K562 (cell line): ENCODE data around the gene CHRNG. TPM values are rescaled to one million over a fixed set of nuclear protein-coding genes. Genes with fewer than 3 reads are reported as not detected.

Experiments used
- C11orf30 ChIP-seq: fragments of 450-650 bp; IDR thresholded peaks from 2 replicates; pipeline ENCODE4 v1.6.1; 2016; ENCODE audit warnings: low read depth, mild to moderate bottlenecking
- CCNT2 ChIP-seq: IDR thresholded peaks from 2 replicates; pipeline ENCODE4 v1.6.1; 2011; ENCODE audit warnings: borderline replicate concordance, low read depth, mild to moderate bottlenecking, moderate library complexity, mixed read lengths, low read length; ENCODE audit not compliant: insufficient read length; ENCODE audit errors: extremely low read depth
- CTBP1 ChIP-seq: fragments of 450-650 bp; IDR thresholded peaks from 2 replicates; pipeline ENCODE4 v1.6.1; 2016; ENCODE audit warnings: borderline replicate concordance
- ETV5 ChIP-seq: sonication (generic); formaldehyde crosslinking; IDR thresholded peaks from 2 replicates; pipeline ENCODE4 v1.4.0; 2020; ENCODE audit warnings: low read depth, mild to moderate bottlenecking, missing genetic modification reagents
- FOXJ3 ChIP-seq: sonication (generic); formaldehyde crosslinking; IDR thresholded peaks from 2 replicates; pipeline ENCODE4 v1.4.0; 2020; ENCODE audit warnings: mild to moderate bottlenecking, missing genetic modification reagents
- GABPA ChIP-seq: fragments of 200-800 bp; sonication (Bioruptor generic); conservative IDR thresholded peaks from 2 replicates; pipeline ENCODE4 v1.6.1; 2016; ENCODE audit warnings: low read depth, missing genetic modification characterization, missing compliant biosample characterization
- NCOA1 ChIP-seq: fragments of 450-650 bp; IDR thresholded peaks from 2 replicates; pipeline ENCODE4 v1.6.1; 2016; ENCODE audit warnings: low read depth
- NR2C2 ChIP-seq, 2 experiments: fragments of 200-800 bp in 1 of 2; sonication (Bioruptor generic) in 1 of 2; sonication (generic) in 1 of 2; formaldehyde crosslinking in 1 of 2; IDR thresholded peaks; 2 replicates each; pipeline versions ENCODE4 v1.6.1 to v1.8.0; 2016 to 2022; ENCODE audit warnings: mild to moderate bottlenecking in 1 of 2, missing compliant biosample characterization in 1 of 2, missing genetic modification characterization in 1 of 2, missing genetic modification reagents in 1 of 2
- PCBP1 ChIP-seq: fragments of 200-400 bp; formaldehyde crosslinking; IDR thresholded peaks from 2 replicates; pipeline ENCODE4 v1.6.1; 2018; ENCODE audit warnings: mild to moderate bottlenecking, low read depth, low read length; ENCODE audit not compliant: poor library complexity, severe bottlenecking
- POLR2AphosphoS5 ChIP-seq: IDR thresholded peaks from 2 replicates; pipeline ENCODE4 v1.6.1; 2011; ENCODE audit warnings: mild to moderate bottlenecking, low read depth, low read length, moderate library complexity; ENCODE audit not compliant: control insufficient read depth, insufficient read depth
- PTBP1 ChIP-seq: fragments of 200-400 bp; formaldehyde crosslinking; IDR thresholded peaks from 2 replicates; pipeline ENCODE4 v1.6.1; 2017; ENCODE audit warnings: low read depth, low read length
- ZNF263 ChIP-seq: sonication (generic); formaldehyde crosslinking; IDR thresholded peaks from 2 replicates; pipeline ENCODE4 v1.8.0; 2022; ENCODE audit warnings: mild to moderate bottlenecking, missing genetic modification reagents, borderline replicate concordance
- ZSCAN32 ChIP-seq: fragments of 450-650 bp; formaldehyde crosslinking; IDR thresholded peaks from 2 replicates; pipeline ENCODE4 v1.4.0; 2020; ENCODE audit warnings: mild to moderate bottlenecking, moderate library complexity
- polyA plus RNA-seq, 8 experiments: library from polyadenylated mRNA; depleted of rRNA in 4 of 8; stranded (reverse) in 5 of 8; unstranded in 3 of 8; fragments of >200 nt; fragmentation: Nextera tagmentation in 2 of 8; fragmentation: Illumina TruSeq in 1 of 8; extraction: Ambion mirVana in 2 of 8; extraction: Trizol in 1 of 8; gene quantifications; 2 replicates each; pipeline versions ENCODE4 v1.2.1 to v1.2.3, GENCODE V29; 2011 to 2014; ENCODE audit warnings: inconsistent platforms in 1 of 8, missing spikeins in 1 of 8
- total RNA-seq, 7 experiments: library from RNA; depleted of rRNA in 6 of 7; stranded (reverse); fragments of >200 nt in 6 of 7; fragmentation: Illumina TruSeq in 2 of 7; extraction: Trizol in 2 of 7; gene quantifications; 2 replicates each; pipeline versions ENCODE4 v1.2.1 to v1.2.3, GENCODE V29; 2011 to 2021; ENCODE audit warnings: low replicate concordance in 1 of 7
- TF ChIP-seq, protein P1 (sequence below): fragments of 250-450 bp; sonication (Bioruptor Pico); IDR thresholded peaks from 2 replicates; pipeline ENCODE4 v1.4.0; 2020; ENCODE audit warnings: mild to moderate bottlenecking, moderate library complexity, borderline replicate concordance
- TF ChIP-seq, protein P2 (sequence below): fragments of 450-650 bp; IDR thresholded peaks from 2 replicates; pipeline ENCODE4 v1.6.1; 2016; ENCODE audit warnings: antibody characterized with exemption
- TF ChIP-seq, protein P3 (sequence below), 2 experiments: IDR thresholded peaks; 2 replicates each; pipeline ENCODE4 v1.6.1; 2012; ENCODE audit warnings: improper control_type of control experiment in 2 of 2, low read depth in 2 of 2, low read length in 2 of 2, borderline replicate concordance in 1 of 2

The CHRNG gene
- total and polyA plus RNA-seq, 9 of the 15 experiments (the other 6 are each of a cell fraction or from before 2014, with no cell fraction given) = not detected

DNA sequence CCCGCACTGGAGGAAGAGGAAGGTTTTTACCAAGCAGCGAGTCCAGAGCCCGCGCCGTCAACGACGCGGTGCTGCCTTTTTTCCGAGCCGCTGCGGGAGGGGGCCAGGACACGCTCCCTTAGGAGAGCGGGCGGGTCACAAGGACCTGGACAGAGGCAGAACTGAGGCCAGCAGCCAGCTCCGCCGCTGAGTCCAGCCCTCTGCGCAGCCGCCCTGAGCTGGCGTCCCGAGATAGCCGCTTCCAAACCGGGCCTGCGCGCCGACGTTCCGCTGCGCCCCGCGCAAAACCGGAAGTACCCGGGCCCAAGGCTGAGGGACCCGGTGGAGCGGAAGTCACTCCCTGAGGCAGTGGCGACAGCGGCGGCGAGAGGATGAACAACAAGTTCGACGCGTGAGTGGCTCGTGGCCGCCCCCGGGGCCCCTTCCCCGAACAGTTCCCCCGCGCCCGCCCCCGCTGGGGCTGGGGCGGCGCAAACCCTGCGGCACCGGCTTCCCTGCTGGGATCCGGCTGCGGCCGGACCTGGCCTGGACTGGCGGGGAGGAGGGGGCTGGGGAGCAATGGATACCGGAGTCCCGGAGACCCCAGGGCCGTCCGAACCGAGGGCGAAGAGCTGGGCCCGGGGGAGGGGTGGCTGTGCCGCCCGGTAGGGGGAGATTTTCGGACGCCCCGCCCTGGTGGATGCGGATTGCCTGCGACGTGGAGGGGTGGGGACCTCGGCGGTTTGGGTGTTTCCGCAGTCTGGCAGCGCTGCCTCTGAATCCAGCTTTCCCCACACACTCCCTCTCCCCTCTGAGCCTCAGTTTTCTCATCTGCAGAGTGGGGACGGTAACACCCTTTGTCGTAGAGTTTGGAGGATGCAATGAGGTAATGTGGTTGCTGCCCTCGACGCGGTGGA is 11.1 kb downstream of the CHRNG start, which contains the start of the genes EIF4E2 and TIGD1 (continued):
- TF ChIP-seq ETV5 (CRISPR knock-in tag) (peak; percentile 79), GABPA (tag) (peak; percentile 100), NR2C2 (CRISPR knock-in tag; IDR thresholded peaks at IDR 0.05) (peak; percentile 15; the same call in 1 of the 2 replicates), NR2C2 (tag; IDR thresholded peaks at IDR 0.05) (peak; percentile 82), FOXJ3 (CRISPR knock-in tag) (no peak), ZNF263 (CRISPR knock-in tag) (peak; percentile 37; the same call in 1 of the 2 replicates), CCNT2 (peak; percentile 91), PCBP1 (peak; percentile 45), NCOA1 (peak; percentile 96), CTBP1 (peak; percentile 53; the same call in 1 of the 2 replicates), POLR2AphosphoS5 (peak; percentile 71), ZSCAN32 (CRISPR knock-in tag) (no peak), C11orf30 (peak; percentile 75), PTBP1 (0 out of 2 replicates have a peak, but pooled peaks have one; percentile 65)
- TF ChIP-seq, protein P1, sequence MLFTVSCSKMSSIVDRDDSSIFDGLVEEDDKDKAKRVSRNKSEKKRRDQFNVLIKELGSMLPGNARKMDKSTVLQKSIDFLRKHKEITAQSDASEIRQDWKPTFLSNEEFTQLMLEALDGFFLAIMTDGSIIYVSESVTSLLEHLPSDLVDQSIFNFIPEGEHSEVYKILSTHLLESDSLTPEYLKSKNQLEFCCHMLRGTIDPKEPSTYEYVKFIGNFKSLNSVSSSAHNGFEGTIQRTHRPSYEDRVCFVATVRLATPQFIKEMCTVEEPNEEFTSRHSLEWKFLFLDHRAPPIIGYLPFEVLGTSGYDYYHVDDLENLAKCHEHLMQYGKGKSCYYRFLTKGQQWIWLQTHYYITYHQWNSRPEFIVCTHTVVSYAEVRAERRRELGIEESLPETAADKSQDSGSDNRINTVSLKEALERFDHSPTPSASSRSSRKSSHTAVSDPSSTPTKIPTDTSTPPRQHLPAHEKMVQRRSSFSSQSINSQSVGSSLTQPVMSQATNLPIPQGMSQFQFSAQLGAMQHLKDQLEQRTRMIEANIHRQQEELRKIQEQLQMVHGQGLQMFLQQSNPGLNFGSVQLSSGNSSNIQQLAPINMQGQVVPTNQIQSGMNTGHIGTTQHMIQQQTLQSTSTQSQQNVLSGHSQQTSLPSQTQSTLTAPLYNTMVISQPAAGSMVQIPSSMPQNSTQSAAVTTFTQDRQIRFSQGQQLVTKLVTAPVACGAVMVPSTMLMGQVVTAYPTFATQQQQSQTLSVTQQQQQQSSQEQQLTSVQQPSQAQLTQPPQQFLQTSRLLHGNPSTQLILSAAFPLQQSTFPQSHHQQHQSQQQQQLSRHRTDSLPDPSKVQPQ (CRISPR knock-in tag) = no peak
- TF ChIP-seq, protein P2, sequence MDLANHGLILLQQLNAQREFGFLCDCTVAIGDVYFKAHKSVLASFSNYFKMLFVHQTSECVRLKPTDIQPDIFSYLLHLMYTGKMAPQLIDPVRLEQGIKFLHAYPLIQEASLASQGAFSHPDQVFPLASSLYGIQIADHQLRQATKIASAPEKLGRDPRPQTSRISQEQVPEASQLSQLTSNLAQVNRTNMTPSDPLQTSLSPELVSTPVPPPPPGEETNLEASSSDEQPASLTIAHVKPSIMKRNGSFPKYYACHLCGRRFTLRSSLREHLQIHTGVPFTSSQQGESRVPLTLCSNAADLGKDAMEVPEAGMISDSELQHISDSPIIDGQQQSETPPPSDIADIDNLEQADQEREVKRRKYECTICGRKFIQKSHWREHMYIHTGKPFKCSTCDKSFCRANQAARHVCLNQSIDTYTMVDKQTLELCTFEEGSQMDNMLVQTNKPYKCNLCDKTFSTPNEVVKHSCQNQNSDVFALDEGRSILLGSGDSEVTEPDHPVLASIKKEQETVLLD = peak; percentile 89
- TF ChIP-seq, protein P3, sequence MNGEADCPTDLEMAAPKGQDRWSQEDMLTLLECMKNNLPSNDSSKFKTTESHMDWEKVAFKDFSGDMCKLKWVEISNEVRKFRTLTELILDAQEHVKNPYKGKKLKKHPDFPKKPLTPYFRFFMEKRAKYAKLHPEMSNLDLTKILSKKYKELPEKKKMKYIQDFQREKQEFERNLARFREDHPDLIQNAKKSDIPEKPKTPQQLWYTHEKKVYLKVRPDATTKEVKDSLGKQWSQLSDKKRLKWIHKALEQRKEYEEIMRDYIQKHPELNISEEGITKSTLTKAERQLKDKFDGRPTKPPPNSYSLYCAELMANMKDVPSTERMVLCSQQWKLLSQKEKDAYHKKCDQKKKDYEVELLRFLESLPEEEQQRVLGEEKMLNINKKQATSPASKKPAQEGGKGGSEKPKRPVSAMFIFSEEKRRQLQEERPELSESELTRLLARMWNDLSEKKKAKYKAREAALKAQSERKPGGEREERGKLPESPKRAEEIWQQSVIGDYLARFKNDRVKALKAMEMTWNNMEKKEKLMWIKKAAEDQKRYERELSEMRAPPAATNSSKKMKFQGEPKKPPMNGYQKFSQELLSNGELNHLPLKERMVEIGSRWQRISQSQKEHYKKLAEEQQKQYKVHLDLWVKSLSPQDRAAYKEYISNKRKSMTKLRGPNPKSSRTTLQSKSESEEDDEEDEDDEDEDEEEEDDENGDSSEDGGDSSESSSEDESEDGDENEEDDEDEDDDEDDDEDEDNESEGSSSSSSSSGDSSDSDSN (IDR thresholded peaks at IDR 0.05; ENCODE audit: borderline replicate concordance in 1 of 2, low read depth in 2 of 2, low read length in 2 of 2) = peak; percentile 97 to 99
